ENCODE data around the gene USP38.
"Not testable (repeated sequence)": the region's sequence is repeated elsewhere in the genome, so short reads cannot be mapped to it uniquely, and the experiment has no call there.

USP38 gene

DNA sequence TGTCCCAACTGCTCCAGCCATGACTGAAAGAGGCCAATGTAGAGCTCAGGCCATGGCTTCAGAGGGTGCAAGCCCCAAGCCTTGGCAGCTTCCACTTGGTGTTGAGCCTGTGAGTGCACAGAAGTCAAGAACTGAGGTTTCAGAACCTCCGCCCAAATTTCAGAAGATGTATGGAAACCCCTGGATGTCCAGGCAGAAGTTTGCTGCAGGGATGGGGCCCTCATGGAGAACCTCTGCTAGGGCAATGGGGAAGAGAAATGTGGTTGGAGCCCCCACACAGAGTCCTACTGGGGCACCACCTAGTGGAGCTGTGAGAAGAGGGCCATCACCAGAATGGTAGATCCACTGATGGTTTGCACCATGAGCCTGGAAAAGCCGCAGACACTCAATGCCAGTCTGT lies 83.0 kb downstream of the USP38 start:
- not testable (repeated sequence) for DNase-seq

DNA sequence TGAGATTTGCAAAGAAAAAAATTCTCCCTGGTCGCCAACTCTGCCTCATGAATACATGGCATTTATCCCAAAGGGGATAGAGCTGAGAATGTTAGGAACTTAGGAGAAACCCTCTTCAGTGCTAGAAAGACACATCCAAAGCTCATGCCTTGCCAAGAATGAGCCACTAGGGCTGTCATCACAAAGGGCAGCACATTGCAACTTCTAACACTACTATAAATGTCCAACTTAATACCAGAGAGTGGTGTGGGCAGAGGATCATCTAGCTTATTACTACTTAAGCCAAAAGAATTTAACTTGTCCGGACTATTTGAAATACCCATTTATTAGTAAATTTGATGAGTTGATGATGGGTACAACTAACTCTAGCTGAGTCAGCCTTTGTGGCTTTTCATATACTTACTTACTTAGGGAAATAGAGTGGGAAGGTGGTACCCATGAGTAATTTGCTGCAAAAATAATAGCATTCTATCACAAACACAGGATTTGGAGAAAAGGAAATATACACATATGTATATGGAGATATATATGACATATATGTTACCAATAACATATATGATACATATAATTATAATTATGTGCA lies 85.6 kb downstream of the USP38 start:
- DNase-seq = no peak

Measured in activated CD4-positive, alpha-beta T cell treated with anti-CD3 and anti-CD28 coated beads for 48 hours (primary cell).